Right lobe of liver (tissue), 4 donors: ENCODE results near the gene GTPBP3.

Experiments used
- CTCF ChIP-seq, 4 donors: fragments of 200-600 bp in 3 of 4; fragments of 450-650 bp in 1 of 4; IDR thresholded peaks; one replicate each; pipeline versions ENCODE4 v1.5.1 to v1.8.0; 2016 to 2022; ENCODE audit warnings: antibody characterized with exemption in 4 of 4, mild to moderate bottlenecking in 2 of 4
- POLR2A ChIP-seq: fragments of 450-650 bp; IDR thresholded peaks from one replicate; pipeline ENCODE4 v1.6.1; 2017; ENCODE audit warnings: antibody characterized with exemption, mild to moderate bottlenecking
- donor health status: DM: no; HTN: no; CAD: no.
- donor health status: DM: no; HTN: no; CAD: no.
- donor health status: DM: no; HTN: yes; CAD: no.

GRCh38 chr19:17341386-17341785 lies 4.0 kb downstream of the GTPBP3 start:
- TF ChIP-seq POLR2A (no peak), CTCF (IDR thresholded peaks at IDR 0.05) (no peak)
